HepG2 (cell line): ENCODE data around the gene NME4.
A peak's percentile ranks its signal among the peaks of the same experiment; 100 is the strongest.

Experiments used
- AKAP8 ChIP-seq: sonication (generic); formaldehyde crosslinking; IDR thresholded peaks from 2 replicates; pipeline ENCODE4 v1.5.1; 2020; ENCODE audit warnings: mild to moderate bottlenecking, missing genetic modification reagents
- ATF6 ChIP-seq: sonication (generic); formaldehyde crosslinking; conservative IDR thresholded peaks from 2 replicates; pipeline ENCODE4 v1.4.0; 2020; ENCODE audit warnings: missing genetic modification reagents
- BCL3 ChIP-seq: sonication (generic); formaldehyde crosslinking; IDR thresholded peaks from 2 replicates; pipeline ENCODE4 v1.5.1; 2020; ENCODE audit warnings: mild to moderate bottlenecking, missing genetic modification reagents, moderate library complexity
- CTCF ChIP-seq: sonication (generic); formaldehyde crosslinking; IDR thresholded peaks from 2 replicates; pipeline ENCODE4 v1.5.0; 2020; ENCODE audit warnings: mild to moderate bottlenecking, missing genetic modification reagents, moderate library complexity
- ESRRA ChIP-seq: sonication (generic); formaldehyde crosslinking; IDR thresholded peaks from 2 replicates; pipeline ENCODE4 v1.5.1; 2020; ENCODE audit warnings: mild to moderate bottlenecking, low read depth, missing genetic modification reagents
- EZH2 ChIP-seq: conservative IDR thresholded peaks from 2 replicates; pipeline ENCODE4 v1.6.1; 2012; ENCODE audit warnings: mild to moderate bottlenecking, low read depth, low read length, moderate library complexity
- FOXP4 ChIP-seq: sonication (generic); formaldehyde crosslinking; IDR thresholded peaks from 2 replicates; pipeline ENCODE4 v1.4.0; 2020; ENCODE audit warnings: missing genetic modification reagents
- MAX ChIP-seq: IDR thresholded peaks from 2 replicates; pipeline ENCODE4 v1.6.1; 2012; ENCODE audit warnings: inconsistent platforms
- POLR2A ChIP-seq, 2 experiments: IDR thresholded peaks; 2 replicates each; pipeline ENCODE4 v1.6.1; 2011; ENCODE audit warnings: low read depth in 2 of 2, low read length in 2 of 2, mild to moderate bottlenecking in 1 of 2, moderate library complexity in 1 of 2; ENCODE audit not compliant: insufficient read depth in 1 of 2
- SALL2 ChIP-seq: sonication (generic); formaldehyde crosslinking; IDR thresholded peaks from 2 replicates; pipeline ENCODE4 v1.8.1; 2023; ENCODE audit warnings: mild to moderate bottlenecking, missing genetic modification reagents, inconsistent platforms
- ZNF160 ChIP-seq: sonication (generic); formaldehyde crosslinking; IDR thresholded peaks from 2 replicates; pipeline ENCODE4 v1.8.0; 2022; ENCODE audit warnings: mild to moderate bottlenecking, inconsistent platforms, missing genetic modification reagents
- ZNF513 ChIP-seq: sonication (generic); formaldehyde crosslinking; conservative IDR thresholded peaks from 2 replicates; pipeline ENCODE4 v1.5.0; 2020; ENCODE audit warnings: missing genetic modification reagents
- ZNF614 ChIP-seq: IDR thresholded peaks from 2 replicates; pipeline ENCODE4 v1.6.1; 2018; ENCODE audit warnings: missing biosample characterization, missing genetic modification reagents, inconsistent platforms, borderline replicate concordance

GRCh38 chr16:361872-362701, 34.9 kb upstream of the NME4 start:
- TF ChIP-seq SALL2 (CRISPR knock-in tag) (no peak), ZNF614 (CRISPR knock-in tag) (peak; percentile 52; the same call in 1 of the 2 replicates), POLR2A (IDR thresholded peaks at IDR 0.05; ENCODE audit: insufficient read depth in 1 of 2, low read depth in 2 of 2, low read length in 2 of 2) (peak in 1 of 2 experiments; percentile 51; a peak in 2 of 4 replicates), CTCF (CRISPR knock-in tag) (peak; percentile 98), AKAP8 (CRISPR knock-in tag) (no peak; the same call in 1 of the 2 replicates), EZH2 (no peak), ESRRA (CRISPR knock-in tag) (peak; percentile 92), ZNF160 (CRISPR knock-in tag) (no peak), ATF6 (CRISPR knock-in tag) (0 out of 2 replicates have a peak, but pooled peaks have one; percentile 52), MAX (peak; percentile 97), ZNF513 (CRISPR knock-in tag) (no peak), FOXP4 (CRISPR knock-in tag) (no peak; the same call in 1 of the 2 replicates), BCL3 (CRISPR knock-in tag) (no peak; the same call in 1 of the 2 replicates)
